Mesenchymal stem cell (in vitro differentiated cells and primary cell): ENCODE measurements around the gene SLCO2A1.

ENCODE experiments used
- DNase-seq: peaks from one replicate; pipeline ENCODE4 v3.0.0-alpha.2; 2013
- H2AFZ ChIP-seq: one replicate; pipeline ENCODE4 v1.6.1; 2013; ENCODE audit warnings: low read depth, mild to moderate bottlenecking, control low read depth, inconsistent platforms, low read length, moderate library complexity
- H2AK5ac ChIP-seq: 2 replicates; pipeline ENCODE4 v1.6.1; 2013; ENCODE audit warnings: low read length, moderate library complexity, mild to moderate bottlenecking, inconsistent platforms; ENCODE audit not compliant: severe bottlenecking
- H2BK120ac ChIP-seq: one replicate; pipeline ENCODE4 v1.6.1; 2013; ENCODE audit warnings: low read depth, mild to moderate bottlenecking, inconsistent platforms, low read length, moderate library complexity
- H2BK12ac ChIP-seq, 2 experiments: one replicate each; pipeline ENCODE4 v1.6.1; 2013; ENCODE audit warnings: inconsistent platforms in 2 of 2, low read length in 2 of 2, mild to moderate bottlenecking in 2 of 2, moderate library complexity in 2 of 2, control low read depth in 1 of 2
- H2BK15ac ChIP-seq: one replicate; pipeline ENCODE4 v1.6.1; 2013; ENCODE audit warnings: mild to moderate bottlenecking, low read depth, inconsistent platforms; ENCODE audit not compliant: poor library complexity, severe bottlenecking
- H2BK5ac ChIP-seq: 2 replicates; pipeline ENCODE4 v1.6.1; 2013; ENCODE audit warnings: low read depth, mild to moderate bottlenecking, low read length, control low read depth, inconsistent platforms; ENCODE audit not compliant: poor library complexity, severe bottlenecking
- H3K14ac ChIP-seq, 2 experiments: one replicate each; pipeline ENCODE4 v1.6.1; 2013; ENCODE audit warnings: inconsistent platforms in 2 of 2, low read length in 2 of 2, control low read depth in 1 of 2, mild to moderate bottlenecking in 1 of 2, moderate library complexity in 1 of 2
- H3K18ac ChIP-seq, 2 experiments: one replicate each; pipeline ENCODE4 v1.6.1; 2013; ENCODE audit warnings: inconsistent platforms in 2 of 2, low read length in 2 of 2, control low read depth in 1 of 2, low read depth in 1 of 2, mild to moderate bottlenecking in 1 of 2
- H3K23ac ChIP-seq, 2 experiments: one replicate each; pipeline ENCODE4 v1.6.1; 2013; ENCODE audit warnings: inconsistent platforms in 2 of 2, low read length in 2 of 2, mild to moderate bottlenecking in 2 of 2, moderate library complexity in 2 of 2, control low read depth in 1 of 2
- H3K27ac ChIP-seq: 2 replicates; pipeline ENCODE4 v1.5.1; 2013; ENCODE audit warnings: mild to moderate bottlenecking, moderate library complexity, low read length, control low read depth, inconsistent platforms; ENCODE audit not compliant: poor library complexity, severe bottlenecking
- H3K27me3 ChIP-seq, 2 experiments: 2 replicates each; pipeline versions ENCODE4 v1.6.1 to v1.7.0; 2013; ENCODE audit warnings: low read length in 2 of 2, mild to moderate bottlenecking in 2 of 2, moderate library complexity in 2 of 2, control low read depth in 1 of 2, inconsistent platforms in 1 of 2; ENCODE audit not compliant: control insufficient read depth in 1 of 2, insufficient read depth in 1 of 2
- H3K36me3 ChIP-seq, 2 experiments: 2 replicates each; pipeline versions ENCODE4 v1.6.1 to v1.7.0; 2013; ENCODE audit warnings: low read length in 2 of 2, control low read depth in 1 of 2, inconsistent platforms in 1 of 2, low read depth in 1 of 2, mild to moderate bottlenecking in 1 of 2; ENCODE audit not compliant: insufficient read depth in 2 of 2, control insufficient read depth in 1 of 2
- H3K4ac ChIP-seq, 2 experiments: one replicate each; pipeline ENCODE4 v1.6.1; 2013; ENCODE audit warnings: inconsistent platforms in 2 of 2, low read length in 2 of 2, mild to moderate bottlenecking in 2 of 2, moderate library complexity in 2 of 2, control low read depth in 1 of 2, low read depth in 1 of 2
- H3K4me1 ChIP-seq: 2 replicates; pipeline ENCODE4 v1.6.1; 2013; ENCODE audit warnings: low read depth, low read length, control low read depth; ENCODE audit not compliant: control insufficient read depth, insufficient read depth
- H3K4me2 ChIP-seq: 2 replicates; pipeline ENCODE4 v1.6.1; 2013; ENCODE audit warnings: low read length, mild to moderate bottlenecking, inconsistent platforms; ENCODE audit not compliant: poor library complexity, severe bottlenecking
- H3K4me3 ChIP-seq, 2 experiments: 2 replicates each; pipeline versions ENCODE4 v1.5.1 to v1.7.0; 2013; ENCODE audit warnings: low read length in 2 of 2, mild to moderate bottlenecking in 2 of 2, control low read depth in 1 of 2, low read depth in 1 of 2; ENCODE audit not compliant: insufficient read depth in 1 of 2
- H3K79me1 ChIP-seq: replicated peaks from 2 replicates; pipeline ENCODE4 v1.6.1; 2013; ENCODE audit warnings: mild to moderate bottlenecking, control low read depth, low read length, inconsistent platforms; ENCODE audit not compliant: poor library complexity, severe bottlenecking
- H3K9ac ChIP-seq: 2 replicates; pipeline ENCODE4 v1.7.0; 2013; ENCODE audit warnings: mild to moderate bottlenecking, low read length, moderate library complexity
- H3K9me3 ChIP-seq: 2 replicates; pipeline ENCODE4 v1.7.0; 2013; ENCODE audit warnings: mild to moderate bottlenecking, low read length; ENCODE audit not compliant: control insufficient read depth
- H4K8ac ChIP-seq: one replicate; pipeline ENCODE4 v1.6.1; 2013; ENCODE audit warnings: inconsistent platforms, mild to moderate bottlenecking, low read length, moderate library complexity
- H4K91ac ChIP-seq: one replicate; pipeline ENCODE4 v1.6.1; 2013; ENCODE audit warnings: mild to moderate bottlenecking, low read length, inconsistent platforms
- WGBS: methylation state at CpG from one replicate; pipeline ENCODE4 v1.1.7; 2013; ENCODE audit warnings: mixed read lengths; 5-methylcytosine and 5-hydroxymethylcytosine counted together

The SLCO2A1 gene

GRCh38 chr3:134040066-134040465, 10.3 kb upstream of the SLCO2A1 start:
- Histone ChIP-seq H2AFZ (no peak overlapping the region), H3K9ac (no peak overlapping the region), H2BK120ac (no peak overlapping the region), H3K9me3 (peaks cover 23% of the 10 kb centered on the region), H3K36me3 (no peaks in the 10 kb centered on the region), H3K18ac (no peak overlapping the region), H2BK12ac (no peak overlapping the region), H2AK5ac (no peak overlapping the region), H3K27me3 (no peaks in the 10 kb centered on the region), H3K4me2 (no peak overlapping the region), H3K23ac (no peak overlapping the region), H2BK5ac (no peak overlapping the region), H4K8ac (no peak overlapping the region), H3K27ac (no peak overlapping the region), H3K4me1 (no peaks in the 10 kb centered on the region), H2BK15ac (no peak overlapping the region), H3K4ac (no peak overlapping the region), H3K14ac (no peak overlapping the region), H3K79me1 (no peaks in the 10 kb centered on the region), H3K4me3 (no peak overlapping the region), H4K91ac (no peak overlapping the region)
- 77% methylated on average over 4 of the region's 4 CpGs for WGBS
- no peak for DNase-seq

GRCh38 chr3:134039161-134039862, 9.6 kb upstream of the SLCO2A1 start:
- H3K14ac ChIP-seq: no peak overlapping the region
- no peaks in the 10 kb centered on the region for H3K36me3 ChIP-seq
- no peak overlapping the region for H2BK5ac ChIP-seq
- H3K4me2 ChIP-seq: no peak overlapping the region
- H2BK15ac ChIP-seq: no peak overlapping the region
- 73% methylated on average over 8 of the region's 8 CpGs for WGBS
- no peak for DNase-seq
- no peak overlapping the region for H2AK5ac ChIP-seq
- no peak overlapping the region for H3K4ac ChIP-seq
- H2AFZ ChIP-seq: no peak overlapping the region
- H3K4me1 ChIP-seq: no peaks in the 10 kb centered on the region
- no peak overlapping the region for H2BK120ac ChIP-seq
- H3K4me3 ChIP-seq: no peak overlapping the region
- H3K9ac ChIP-seq: no peak overlapping the region
- no peak overlapping the region for H2BK12ac ChIP-seq
- no peaks in the 10 kb centered on the region for H3K27me3 ChIP-seq
- peak overlapping the region; percentile 20 for H4K91ac ChIP-seq
- H3K23ac ChIP-seq: no peak overlapping the region
- H3K27ac ChIP-seq: no peak overlapping the region
- H3K18ac ChIP-seq: no peak overlapping the region
- H3K9me3 ChIP-seq: peaks cover 16% of the 10 kb centered on the region
- no peak overlapping the region for H4K8ac ChIP-seq
- H3K79me1 ChIP-seq: no peaks in the 10 kb centered on the region

- Histone ChIP-seq H2BK12ac (no peak overlapping the region), H2BK15ac (no peak overlapping the region), H3K9ac (no peak overlapping the region), H3K27ac (no peak overlapping the region), H3K4me3 (no peak overlapping the region), H3K18ac (no peak overlapping the region), H3K14ac (peak overlapping the region in 1 of 2 experiments; percentile 49), H2BK120ac (no peak overlapping the region), H3K4ac (no peak overlapping the region), H3K79me1 (no peaks in the 10 kb centered on the region), H3K36me3 (no peaks in the 10 kb centered on the region), H3K27me3 (no peaks in the 10 kb centered on the region), H3K9me3 (peaks cover 10% of the 10 kb centered on the region), H3K4me2 (no peak overlapping the region), H4K8ac (no peak overlapping the region), H2AK5ac (no peak overlapping the region), H3K23ac (no peak overlapping the region), H2AFZ (no peak overlapping the region), H3K4me1 (no peaks in the 10 kb centered on the region), H2BK5ac (no peak overlapping the region), H4K91ac (no peak overlapping the region)
- 84% methylated on average over 8 of the region's 8 CpGs for WGBS
- DNase-seq: no peak
Measured at GRCh38 chr3:134038716-134039115, 9.0 kb upstream of the SLCO2A1 start.

- Histone ChIP-seq H3K14ac (peak overlapping the region in 1 of 2 experiments; percentile 63), H2BK12ac (no peak overlapping the region), H3K4me1 (no peaks in the 10 kb centered on the region), H3K9ac (no peak overlapping the region), H3K79me1 (no peaks in the 10 kb centered on the region), H3K36me3 (no peaks in the 10 kb centered on the region), H2BK120ac (no peak overlapping the region), H3K4ac (no peak overlapping the region), H2BK15ac (no peak overlapping the region), H3K18ac (no peak overlapping the region), H3K4me3 (no peak overlapping the region), H2BK5ac (no peak overlapping the region), H2AFZ (no peak overlapping the region), H3K27me3 (peaks cover 0 to 2% of the 10 kb centered on the region in 2 experiments), H4K91ac (peak overlapping the region; percentile 2), H3K27ac (no peak overlapping the region), H4K8ac (no peak overlapping the region), H3K9me3 (peaks cover 4% of the 10 kb centered on the region), H3K4me2 (no peak overlapping the region), H2AK5ac (no peak overlapping the region), H3K23ac (no peak overlapping the region)
- no peak for DNase-seq
- 76% methylated on average over 10 of the region's 10 CpGs for WGBS
Measured at GRCh38 chr3:134038071-134038491, 8.4 kb upstream of the SLCO2A1 start.
